Measurements from ENCODE around the gene AGL. TPM values are rescaled to one million over a fixed set of nuclear protein-coding genes. Genes with fewer than 3 reads are reported as not detected.

Gene AGL
- total and polyA plus RNA-seq, 2 of the 8 experiments (the other 6 are each of a cell fraction or from before 2014, with no cell fraction given): 2.7 to 19.2 TPM

DNA sequence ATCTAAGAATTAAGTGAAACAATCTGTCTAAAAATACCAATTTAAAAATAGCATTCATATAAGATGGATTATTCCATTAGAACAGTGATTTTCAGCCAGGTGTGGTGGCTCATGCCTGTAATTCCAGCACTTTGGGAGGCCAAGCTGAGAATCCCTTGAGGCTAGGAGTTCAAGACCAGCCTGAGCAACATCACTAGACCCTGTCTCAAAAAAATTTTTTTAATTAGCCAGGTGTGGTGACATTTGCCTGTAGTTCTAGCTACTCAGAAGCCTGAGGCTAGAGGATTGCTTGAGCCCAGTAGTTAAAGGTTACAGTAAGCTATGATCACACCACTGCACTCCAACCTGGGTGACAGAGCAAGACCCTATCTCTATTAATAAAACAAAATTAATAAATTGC, 84.6 kb downstream of the AGL start:
- Histone ChIP-seq H3K18ac (ENCODE audit: extremely low read depth, low read length) (no peak overlapping the region), H3K36me3 (ENCODE audit: control insufficient read depth in 2 of 4, insufficient read depth in 4 of 4, low read length in 3 of 4) (no peaks in the 10 kb centered on the region), H3K27me3 (replicated peaks in 1 of 4; ENCODE audit: control insufficient read depth in 3 of 4, extremely low read depth in 1 of 4, insufficient read depth in 3 of 4, low read length in 3 of 4) (no peaks in the 10 kb centered on the region), H2AFZ (ENCODE audit: low read length) (no peak overlapping the region), H3K27ac (ENCODE audit: low read depth, low read length) (no peak overlapping the region), H3K4me2 (ENCODE audit: insufficient read depth in 1 of 2, low read depth in 2 of 2, low read length in 2 of 2) (no peak overlapping the region), H3K4ac (replicated peaks; ENCODE audit: insufficient read length, low read depth, low read length) (no peak overlapping the region), H3K9me3 (ENCODE audit: insufficient read depth in 2 of 2, low read depth in 1 of 2, low read length in 1 of 2) (no peaks in the 10 kb centered on the region), H4K91ac (replicated peaks; ENCODE audit: insufficient read length, low read length) (no peak overlapping the region), H2AK5ac (ENCODE audit: low read depth, low read length) (no peak overlapping the region), H2BK20ac (ENCODE audit: low read length) (no peak overlapping the region), H3K23me2 (ENCODE audit: low read depth, low read length) (no peaks in the 10 kb centered on the region), H2BK15ac (ENCODE audit: low read length) (no peak overlapping the region), H4K20me1 (replicated peaks in 1 of 2; ENCODE audit: control insufficient read depth in 1 of 2, insufficient read depth in 2 of 2, low read length in 2 of 2) (no peaks in the 10 kb centered on the region), H3K56ac (replicated peaks; ENCODE audit: insufficient read length, low read depth, low read length) (no peak overlapping the region), H3K14ac (ENCODE audit: insufficient read length) (no peak overlapping the region), H4K8ac (ENCODE audit: extremely low read depth, insufficient read depth, low read length) (no peak overlapping the region), H2BK120ac (replicated peaks; ENCODE audit: low read depth, low read length) (no peak overlapping the region), H3K4me3 (ENCODE audit: extremely low read depth in 1 of 4, insufficient read depth in 2 of 4, low read depth in 3 of 4, low read length in 4 of 4) (no peak overlapping the region), H3K23ac (ENCODE audit: insufficient read length) (no peak overlapping the region), H4K5ac (ENCODE audit: insufficient read length, low read depth, low read length) (no peak overlapping the region), H3K9ac (replicated peaks in 1 of 4; ENCODE audit: extremely low read depth in 1 of 4, low read depth in 3 of 4, low read length in 3 of 4) (no peak overlapping the region), H3K4me1 (replicated peaks in 1 of 4; ENCODE audit: control insufficient read depth in 3 of 4, insufficient read depth in 4 of 4, low read length in 3 of 4) (no peaks in the 10 kb centered on the region), H2BK12ac (ENCODE audit: low read depth, low read length) (no peak overlapping the region), H3K79me2 (ENCODE audit: control insufficient read depth in 1 of 2, insufficient read depth in 2 of 2, low read length in 2 of 2) (no peaks in the 10 kb centered on the region), H2BK5ac (ENCODE audit: low read depth, low read length) (no peak overlapping the region), H3K79me1 (ENCODE audit: low read depth, low read length) (no peaks in the 10 kb centered on the region)
- POLR2A ChIA-PET (ENCODE audit: partially characterized antibody): no interaction called here
- CTCF ChIA-PET (ENCODE audit: partially characterized antibody): no interaction called here
- no peak for DNase-seq (ENCODE audit: low read depth in 1 of 2, low spot score in 2 of 2)
- TF ChIP-seq SP1 (IDR thresholded peaks at IDR 0.05; ENCODE audit: low read depth, low read length) (no peak), CHD2 (IDR thresholded peaks at IDR 0.05; ENCODE audit: low read length) (no peak), TCF12 (IDR thresholded peaks at IDR 0.05; ENCODE audit: low read depth, low read length) (no peak), BCL11A (IDR thresholded peaks at IDR 0.05; ENCODE audit: low read depth in 2 of 2, low read length in 2 of 2) (no peak), CEBPB (IDR thresholded peaks at IDR 0.05; ENCODE audit: low read depth, low read length) (no peak), JUN (IDR thresholded peaks at IDR 0.05; ENCODE audit: low read depth, low read length) (no peak), EP300 (IDR thresholded peaks at IDR 0.05; ENCODE audit: borderline replicate concordance in 1 of 2, low read depth in 2 of 2, low read length in 2 of 2) (no peak), CTBP2 (IDR thresholded peaks at IDR 0.05; ENCODE audit: borderline replicate concordance, insufficient read depth, insufficient read length, low read length) (no peak)
- TF ChIP-seq, protein P1, sequence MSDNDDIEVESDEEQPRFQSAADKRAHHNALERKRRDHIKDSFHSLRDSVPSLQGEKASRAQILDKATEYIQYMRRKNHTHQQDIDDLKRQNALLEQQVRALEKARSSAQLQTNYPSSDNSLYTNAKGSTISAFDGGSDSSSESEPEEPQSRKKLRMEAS (IDR thresholded peaks at IDR 0.05): no peak
- no peak for FAIRE-seq
